ENCODE measurements around the gene NRF1. TPM values are rescaled to one million over a fixed set of nuclear protein-coding genes. Genes with fewer than 3 reads are reported as not detected.

Gene NRF1
- total and polyA plus RNA-seq, 2 of the 8 experiments (the other 6 are each of a cell fraction or from before 2014, with no cell fraction given) = 18.2 to 21.4 TPM

- ChIA-PET CTCF (ENCODE audit: partially characterized antibody) (no interaction called here), POLR2A (ENCODE audit: partially characterized antibody) (no interaction called here)
- Histone ChIP-seq H3K79me2 (ENCODE audit: control insufficient read depth in 1 of 2, insufficient read depth in 2 of 2, low read length in 2 of 2) (no peaks in the 10 kb centered on the region; a peak in 1 of 4 replicates), H2BK120ac (replicated peaks; ENCODE audit: low read depth, low read length) (no peak overlapping the region), H2BK12ac (ENCODE audit: low read depth, low read length) (no peak overlapping the region), H3K4me3 (ENCODE audit: extremely low read depth in 1 of 4, insufficient read depth in 2 of 4, low read depth in 3 of 4, low read length in 4 of 4) (no peak overlapping the region), H4K20me1 (replicated peaks in 1 of 2; ENCODE audit: control insufficient read depth in 1 of 2, insufficient read depth in 2 of 2, low read length in 2 of 2) (no peaks in the 10 kb centered on the region), H2AFZ (ENCODE audit: low read length) (no peak overlapping the region), H3K56ac (replicated peaks; ENCODE audit: insufficient read length, low read depth, low read length) (no peak overlapping the region), H3K79me1 (ENCODE audit: low read depth, low read length) (no peaks in the 10 kb centered on the region; the same call in 1 of the 2 replicates), H3K23ac (ENCODE audit: insufficient read length) (no peak overlapping the region), H3K9ac (replicated peaks in 1 of 4; ENCODE audit: extremely low read depth in 1 of 4, low read depth in 3 of 4, low read length in 3 of 4) (no peak overlapping the region), H2BK15ac (ENCODE audit: low read length) (no peak overlapping the region), H3K14ac (ENCODE audit: insufficient read length) (no peak overlapping the region), H3K9me3 (ENCODE audit: insufficient read depth in 2 of 2, low read depth in 1 of 2, low read length in 1 of 2) (no peaks in the 10 kb centered on the region), H4K91ac (replicated peaks; ENCODE audit: insufficient read length, low read length) (no peak overlapping the region), H3K18ac (ENCODE audit: extremely low read depth, low read length) (no peak overlapping the region), H2BK5ac (ENCODE audit: low read depth, low read length) (no peak overlapping the region), H3K27ac (ENCODE audit: low read depth, low read length) (no peak overlapping the region), H2AK5ac (ENCODE audit: low read depth, low read length) (no peak overlapping the region), H4K5ac (ENCODE audit: insufficient read length, low read depth, low read length) (no peak overlapping the region), H4K8ac (ENCODE audit: extremely low read depth, insufficient read depth, low read length) (no peak overlapping the region), H3K23me2 (ENCODE audit: low read depth, low read length) (no peaks in the 10 kb centered on the region), H3K4me1 (replicated peaks in 1 of 4; ENCODE audit: control insufficient read depth in 3 of 4, insufficient read depth in 4 of 4, low read length in 3 of 4) (no peaks in the 10 kb centered on the region), H2BK20ac (ENCODE audit: low read length) (no peak overlapping the region), H3K4me2 (ENCODE audit: insufficient read depth in 1 of 2, low read depth in 2 of 2, low read length in 2 of 2) (no peak overlapping the region), H3K27me3 (replicated peaks in 1 of 4; ENCODE audit: control insufficient read depth in 3 of 4, extremely low read depth in 1 of 4, insufficient read depth in 3 of 4, low read length in 3 of 4) (no peaks in the 10 kb centered on the region), H3K4ac (replicated peaks; ENCODE audit: insufficient read length, low read depth, low read length) (no peak overlapping the region), H3K36me3 (ENCODE audit: control insufficient read depth in 2 of 4, insufficient read depth in 4 of 4, low read length in 3 of 4) (peaks cover 0 to 19% (median 6%) of the 10 kb centered on the region in 4 experiments; a peak in 4 of 8 replicates)
- DNase-seq (ENCODE audit: low read depth in 1 of 2, low spot score in 2 of 2) (no peak), FAIRE-seq (no peak)
- TF ChIP-seq RXRA (IDR thresholded peaks at IDR 0.05; ENCODE audit: insufficient read depth, low read depth, low read length) = no peak
- no peak for TF ChIP-seq EGR1 (IDR thresholded peaks at IDR 0.05; ENCODE audit: borderline replicate concordance, low read depth, low read length)
- TF ChIP-seq PHF8 (conservative IDR thresholded peaks at IDR 0.05; ENCODE audit: low read depth, low read length) = no peak
- no peak for TF ChIP-seq BACH1 (IDR thresholded peaks at IDR 0.05; ENCODE audit: low read length)
- TF ChIP-seq CREB1 (IDR thresholded peaks at IDR 0.05) = no peak
- TF ChIP-seq KDM4A (IDR thresholded peaks at IDR 0.05; ENCODE audit: low read depth, low read length, severe bottlenecking) = no peak
- no peak for TF ChIP-seq GTF2F1 (IDR thresholded peaks at IDR 0.05; ENCODE audit: borderline replicate concordance, low read depth, low read length)
- TF ChIP-seq HDAC2 (IDR thresholded peaks at IDR 0.05; ENCODE audit: borderline replicate concordance in 1 of 2, low read depth in 2 of 2, low read length in 2 of 2) = no peak
- no peak for TF ChIP-seq KDM1A (IDR thresholded peaks at IDR 0.05; ENCODE audit: borderline replicate concordance, low read length)
- TF ChIP-seq JUND (IDR thresholded peaks at IDR 0.05; ENCODE audit: low read length) = no peak
- TF ChIP-seq MAFK (IDR thresholded peaks at IDR 0.05; ENCODE audit: low read depth, low read length) = no peak
- TF ChIP-seq JUN (IDR thresholded peaks at IDR 0.05; ENCODE audit: low read depth, low read length) = no peak
- 76% methylated on average over 4 of the region's 4 CpGs; no CpG with 5 or more reads in 1 of the 2 experiments for WGBS, 2 experiments (ENCODE audit: extremely low coverage in 1 of 2, insufficient coverage in 1 of 2, insufficient read length in 1 of 2, insufficient replicate concordance in 2 of 2, low coverage in 1 of 2, low lambda C conversion rate in 2 of 2, missing lambda C conversion rate in 1 of 2)
Measured at GRCh38 chr7:129690701-129691100, 79.2 kb downstream of the NRF1 start.
